Activated CD4-positive, alpha-beta memory T cell treated with anti-CD3 and anti-CD28 coated beads, Interleukin-2, amount 10 ng/mL, durations not matched to agents 7 days and 5 days (primary cell): ENCODE measurements around the gene CPEB1. TPM values are rescaled to one million over a fixed set of nuclear protein-coding genes. Genes with fewer than 3 reads are reported as not detected.

Experiments
- CTCF ChIA-PET: fragments of 350-600 bp; sonication (Branson Sonifier 250); formaldehyde crosslinking; loops from one replicate; lab custom pipeline; 2021; ENCODE audit warnings: antibody characterized with exemption, inconsistent platforms; lab: Charles Lee
- POLR2A ChIA-PET: fragments of 350-600 bp; sonication (Branson Sonifier 250); formaldehyde crosslinking; loops from one replicate; lab custom pipeline; 2021; ENCODE audit warnings: antibody characterized with exemption; lab: Charles Lee
- DNase-seq: peaks from one replicate; pipeline ENCODE4 v3.0.0-alpha.2; 2020
- H3K27ac Mint-ChIP-seq: one replicate; pipeline ENCODE4 v1.8.0; 2021; ENCODE audit warnings: mild to moderate bottlenecking, mixed read lengths
- H3K27me3 Mint-ChIP-seq: one replicate; pipeline ENCODE4 v1.8.0; 2021; ENCODE audit warnings: mixed read lengths
- H3K36me3 Mint-ChIP-seq: one replicate; pipeline ENCODE4 v1.8.0; 2021; ENCODE audit warnings: low read depth, mixed read lengths
- H3K4me1 Mint-ChIP-seq: one replicate; pipeline ENCODE4 v1.8.0; 2021; ENCODE audit warnings: mixed read lengths
- H3K4me3 Mint-ChIP-seq: one replicate; pipeline ENCODE4 v1.8.0; 2021; ENCODE audit warnings: mild to moderate bottlenecking, mixed read lengths
- H3K9me3 Mint-ChIP-seq: one replicate; pipeline ENCODE4 v1.8.0; 2021; ENCODE audit warnings: mixed read lengths
- total RNA-seq, 2 experiments: library from RNA; stranded (reverse); gene quantifications; one replicate each; pipeline ENCODE4 v1.2.3, GENCODE V29; 2021

The CPEB1 gene
- total RNA-seq, 2 experiments from 2014 or later: not detected

DNA sequence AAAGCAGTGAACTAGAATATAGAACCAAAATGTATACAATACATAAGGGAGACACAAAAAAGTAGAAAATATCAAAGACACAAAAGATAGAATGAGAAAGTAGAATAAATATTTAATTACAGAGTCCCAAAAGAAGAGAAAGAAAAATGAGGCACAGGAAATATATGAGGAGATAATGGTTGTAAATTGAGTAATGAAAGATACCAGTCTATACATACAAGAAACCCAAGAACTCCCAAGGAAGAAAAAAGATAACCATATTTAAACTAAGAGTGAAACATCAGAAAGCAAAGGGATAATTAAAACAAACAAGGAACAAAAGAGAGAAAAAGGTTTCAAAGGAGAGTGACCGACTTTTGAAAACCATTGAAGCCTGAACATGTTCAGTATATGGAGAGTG lies 47.3 kb downstream of the CPEB1 start:
- POLR2A ChIA-PET: no interaction called here
- Mint-ChIP-seq H3K9me3 (no peaks in the 10 kb centered on the region), H3K27me3 (peaks cover 14% of the 10 kb centered on the region), H3K4me1 (no peaks in the 10 kb centered on the region), H3K4me3 (no peak overlapping the region), H3K36me3 (no peaks in the 10 kb centered on the region), H3K27ac (no peak overlapping the region)
- CTCF ChIA-PET: no interaction called here
- DNase-seq: no peak

DNA sequence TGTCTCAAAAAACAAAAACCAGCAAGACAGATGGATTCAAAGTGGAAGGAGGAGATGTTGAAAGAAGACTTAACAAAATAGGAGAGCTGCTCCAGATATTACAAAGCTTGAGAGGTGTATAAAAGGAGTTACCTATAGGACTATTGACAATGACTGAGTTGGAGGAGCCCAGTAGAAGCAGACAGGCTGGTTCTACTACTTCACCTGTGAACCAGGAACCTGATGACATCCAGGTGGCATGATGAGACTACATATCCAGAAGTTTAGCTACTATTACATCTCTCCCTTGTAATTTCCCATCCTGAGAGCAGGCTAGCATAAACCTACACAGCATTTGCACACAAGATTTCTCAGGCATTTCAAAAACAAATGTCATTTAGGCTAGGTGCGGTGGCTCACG lies 49.3 kb downstream of the CPEB1 start:
- Mint-ChIP-seq H3K36me3 (no peaks in the 10 kb centered on the region), H3K9me3 (no peaks in the 10 kb centered on the region), H3K27ac (no peak overlapping the region), H3K4me3 (no peak overlapping the region), H3K27me3 (peaks cover 23% of the 10 kb centered on the region), H3K4me1 (no peaks in the 10 kb centered on the region)
- no peak for DNase-seq
- POLR2A ChIA-PET: no interaction called here
- CTCF ChIA-PET: no interaction called here

DNA sequence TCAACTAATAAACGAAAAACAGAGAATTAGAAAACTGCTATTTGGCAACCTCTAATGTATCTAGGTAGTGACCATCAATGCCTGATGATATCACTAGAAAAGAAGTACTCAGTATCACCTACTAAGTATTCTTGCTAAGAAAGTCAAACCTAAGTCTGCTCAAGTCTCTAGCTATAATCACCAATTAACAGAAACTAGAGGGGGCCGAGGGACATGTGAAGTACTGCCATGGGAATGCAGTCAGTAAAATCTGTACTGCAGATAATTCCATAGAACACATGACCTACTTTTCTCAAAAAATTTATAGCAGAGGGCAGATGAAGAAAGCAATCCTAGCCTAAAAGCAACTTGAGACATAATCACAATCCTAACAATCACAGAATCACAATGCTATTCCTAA lies 51.4 kb downstream of the CPEB1 start:
- Mint-ChIP-seq H3K27ac (no peak overlapping the region), H3K27me3 (peaks cover 25% of the 10 kb centered on the region), H3K36me3 (no peaks in the 10 kb centered on the region), H3K4me1 (no peaks in the 10 kb centered on the region), H3K4me3 (no peak overlapping the region), H3K9me3 (no peaks in the 10 kb centered on the region)
- DNase-seq: no peak
- POLR2A ChIA-PET: no interaction called here
- CTCF ChIA-PET: no interaction called here

DNA sequence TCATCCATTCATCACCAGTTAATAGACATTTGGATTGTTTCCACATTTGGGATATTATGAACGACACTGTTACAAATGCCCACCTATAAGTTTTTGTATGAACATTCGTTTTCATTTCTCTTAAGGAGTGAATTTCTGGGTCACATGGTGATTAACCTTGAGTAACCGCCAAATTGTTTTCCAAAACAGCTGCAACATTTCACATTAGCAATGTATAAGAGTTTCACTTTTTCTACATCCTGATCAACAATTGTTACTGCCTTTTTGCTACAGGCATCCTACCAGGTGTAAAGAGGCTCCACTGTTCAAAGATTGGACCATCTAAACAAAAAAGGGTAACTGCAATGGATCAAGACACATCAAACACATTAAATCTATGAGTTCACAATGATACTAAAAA lies 52.0 kb downstream of the CPEB1 start:
- H3K36me3 Mint-ChIP-seq: no peaks in the 10 kb centered on the region
- CTCF ChIA-PET: no interaction called here

DNA sequence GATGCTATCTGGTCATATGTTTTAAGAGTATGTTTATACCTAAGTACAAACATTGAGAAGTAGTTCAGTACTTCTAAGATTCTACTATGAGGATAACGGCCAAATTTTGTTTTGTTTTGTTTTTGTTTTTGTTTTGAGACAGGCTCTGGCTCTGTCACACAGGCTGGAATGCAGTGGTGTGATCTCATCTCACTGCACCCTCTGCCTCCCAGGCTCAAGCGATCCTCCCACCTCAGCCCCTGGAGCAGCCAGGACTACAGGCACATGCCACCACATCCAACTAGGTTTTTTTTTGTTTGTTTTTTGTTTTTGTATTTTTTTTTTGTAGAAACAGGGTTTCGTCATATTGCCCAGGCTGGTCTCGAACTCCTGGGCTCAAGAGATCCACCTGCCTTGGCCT lies 59.4 kb downstream of the CPEB1 start:
- Mint-ChIP-seq H3K4me1 (no peaks in the 10 kb centered on the region), H3K27me3 (peaks cover 36% of the 10 kb centered on the region), H3K4me3 (no peak overlapping the region), H3K27ac (no peak overlapping the region), H3K9me3 (no peaks in the 10 kb centered on the region), H3K36me3 (no peaks in the 10 kb centered on the region)
- DNase-seq: no peak
- POLR2A ChIA-PET: no interaction called here
- CTCF ChIA-PET: no interaction called here

More for the DNA sequence above, 52.0 kb downstream of the CPEB1 start:
- H3K4me3 Mint-ChIP-seq: no peak overlapping the region
- DNase-seq: no peak
- no peaks in the 10 kb centered on the region for H3K9me3 Mint-ChIP-seq
- POLR2A ChIA-PET: no interaction called here
- H3K27ac Mint-ChIP-seq: no peak overlapping the region
- H3K27me3 Mint-ChIP-seq: peaks cover 26% of the 10 kb centered on the region
- H3K4me1 Mint-ChIP-seq: no peaks in the 10 kb centered on the region

DNA sequence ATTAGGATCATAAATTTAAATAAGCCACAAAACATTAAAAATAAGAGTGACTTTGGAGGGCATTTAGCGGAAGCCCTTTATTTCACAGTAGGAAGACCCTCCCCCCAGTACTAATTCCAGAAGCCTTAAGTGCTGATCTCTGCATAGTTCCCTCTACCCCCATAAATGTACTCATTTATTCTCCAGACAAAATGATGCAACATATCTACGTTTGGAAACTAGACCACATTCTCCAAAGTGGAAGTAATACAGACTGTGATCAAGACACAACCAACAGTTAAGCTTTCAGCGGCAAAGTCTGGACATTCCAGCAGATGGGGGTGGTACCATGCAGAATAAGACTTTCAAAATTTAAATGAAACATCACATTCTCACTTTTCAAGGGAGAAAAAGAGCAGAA lies 62.1 kb downstream of the CPEB1 start:
- Mint-ChIP-seq H3K4me3 (no peak overlapping the region), H3K36me3 (no peaks in the 10 kb centered on the region), H3K4me1 (no peaks in the 10 kb centered on the region), H3K27me3 (peaks cover 37% of the 10 kb centered on the region), H3K27ac (no peak overlapping the region), H3K9me3 (no peaks in the 10 kb centered on the region)
- ChIA-PET CTCF (no interaction called here), POLR2A (no interaction called here)
- no peak for DNase-seq

DNA sequence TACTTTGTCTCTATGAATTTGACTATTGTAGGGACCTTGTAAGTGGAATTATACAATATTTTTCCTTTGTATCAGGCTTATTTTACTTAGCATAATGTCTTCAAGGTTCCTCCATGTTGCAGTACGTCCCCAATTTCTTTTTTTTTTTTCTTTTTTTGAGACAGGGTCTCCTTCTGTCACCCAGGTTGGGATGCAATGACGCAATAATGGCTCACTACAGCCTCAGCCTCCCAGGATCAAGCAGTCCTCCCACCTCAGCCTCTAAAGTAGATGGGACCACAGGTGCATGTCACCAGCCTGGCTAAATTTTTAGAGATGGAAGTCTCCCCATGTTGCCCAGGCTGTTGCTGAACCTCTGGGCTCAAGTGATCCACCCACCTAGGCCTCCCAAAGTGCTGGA lies 66.5 kb downstream of the CPEB1 start:
- POLR2A ChIA-PET: no interaction called here
- CTCF ChIA-PET: no interaction called here
- no peak overlapping the region for H3K4me3 Mint-ChIP-seq

DNA sequence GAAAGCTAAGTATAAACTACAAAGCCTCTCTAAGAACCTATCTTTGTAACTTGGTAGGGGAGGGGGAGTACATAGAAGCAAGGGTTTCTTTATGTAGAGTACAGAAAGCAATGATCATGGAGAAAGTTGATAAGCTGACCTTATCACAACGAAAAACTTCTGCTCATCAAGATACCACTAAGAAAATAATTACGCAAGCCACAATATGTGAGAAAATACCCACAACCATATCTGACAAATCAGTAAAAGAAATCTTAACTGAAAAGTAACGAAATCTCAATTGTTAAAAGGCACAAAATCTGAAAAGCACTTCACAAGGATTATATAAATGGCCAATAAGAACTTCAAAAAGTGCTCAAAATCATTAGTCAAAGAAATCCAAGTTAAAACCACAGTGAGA lies 71.8 kb downstream of the CPEB1 start:
- H3K27ac Mint-ChIP-seq: no peak overlapping the region
- CTCF ChIA-PET: no interaction called here
- H3K9me3 Mint-ChIP-seq: no peaks in the 10 kb centered on the region

More for the DNA sequence above, 66.5 kb downstream of the CPEB1 start:
- no peaks in the 10 kb centered on the region for H3K9me3 Mint-ChIP-seq
- no peaks in the 10 kb centered on the region for H3K36me3 Mint-ChIP-seq
- DNase-seq: no peak
- H3K27me3 Mint-ChIP-seq: peaks cover 26% of the 10 kb centered on the region
- no peaks in the 10 kb centered on the region for H3K4me1 Mint-ChIP-seq
- no peak overlapping the region for H3K27ac Mint-ChIP-seq

DNA sequence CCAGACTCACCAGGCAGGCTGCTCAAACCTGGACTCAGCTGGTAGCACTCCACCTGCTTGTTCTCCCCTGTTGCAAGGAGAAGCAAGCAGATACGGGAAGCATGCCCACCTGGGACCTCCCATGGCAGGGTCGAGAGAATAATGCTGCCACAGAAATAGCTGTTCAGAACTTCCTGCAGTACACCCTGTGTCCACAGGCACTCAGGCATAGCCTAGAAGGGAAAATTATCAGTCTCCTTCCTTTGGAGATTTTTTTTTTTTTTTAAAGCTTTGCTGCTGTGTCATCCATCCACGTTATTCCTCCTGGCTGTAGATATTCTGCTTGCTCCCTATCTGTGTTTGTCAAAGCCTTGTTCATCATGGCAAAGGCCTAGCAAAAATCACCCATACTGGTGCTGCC lies 74.2 kb downstream of the CPEB1 start:
- no peak overlapping the region for H3K4me3 Mint-ChIP-seq
- CTCF ChIA-PET: no interaction called here
- H3K4me1 Mint-ChIP-seq: no peaks in the 10 kb centered on the region
- H3K27me3 Mint-ChIP-seq: peaks cover 32% of the 10 kb centered on the region
- no peak for DNase-seq
- POLR2A ChIA-PET: interaction anchor here (1.2 kb wide), 1 partner anchor 15 kb away, joined by 3 read pairs; no protein-coding TSS in a partner anchor
- no peaks in the 10 kb centered on the region for H3K9me3 Mint-ChIP-seq
- H3K36me3 Mint-ChIP-seq: no peaks in the 10 kb centered on the region
- H3K27ac Mint-ChIP-seq: no peak overlapping the region

More for the DNA sequence above, 71.8 kb downstream of the CPEB1 start:
- H3K36me3 Mint-ChIP-seq: no peaks in the 10 kb centered on the region
- no peak for DNase-seq
- H3K4me1 Mint-ChIP-seq: no peaks in the 10 kb centered on the region
- H3K4me3 Mint-ChIP-seq: no peak overlapping the region
- H3K27me3 Mint-ChIP-seq: peaks cover 31% of the 10 kb centered on the region
- POLR2A ChIA-PET: no interaction called here

DNA sequence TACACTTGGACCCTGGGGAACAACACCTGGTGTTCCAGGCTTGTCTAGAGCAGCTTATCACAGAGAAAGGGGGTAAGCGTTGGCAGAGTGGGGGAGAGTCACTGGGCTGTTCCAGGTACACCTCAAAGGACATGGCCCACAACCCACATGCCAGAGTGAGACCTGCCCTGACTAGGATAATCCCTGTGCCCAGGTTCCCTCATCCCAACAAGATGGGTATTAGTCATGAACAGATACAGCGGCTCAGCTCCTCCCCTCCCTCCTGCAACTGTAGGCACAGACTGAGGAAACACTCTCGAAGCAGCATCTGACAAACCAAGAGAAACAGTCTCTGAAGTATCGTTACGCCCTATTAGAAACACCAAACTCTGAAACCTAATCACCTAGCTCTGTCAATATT lies 74.9 kb downstream of the CPEB1 start:
- H3K27me3 Mint-ChIP-seq: peaks cover 32% of the 10 kb centered on the region
- no peaks in the 10 kb centered on the region for H3K9me3 Mint-ChIP-seq
- no peaks in the 10 kb centered on the region for H3K36me3 Mint-ChIP-seq
- ChIA-PET CTCF (no interaction called here), POLR2A (interaction anchor here (1.2 kb wide), 1 partner anchor 15 kb away, joined by 3 read pairs; no protein-coding TSS in a partner anchor)
- no peak overlapping the region for H3K4me3 Mint-ChIP-seq
- no peak for DNase-seq
- no peaks in the 10 kb centered on the region for H3K4me1 Mint-ChIP-seq
- no peak overlapping the region for H3K27ac Mint-ChIP-seq

DNA sequence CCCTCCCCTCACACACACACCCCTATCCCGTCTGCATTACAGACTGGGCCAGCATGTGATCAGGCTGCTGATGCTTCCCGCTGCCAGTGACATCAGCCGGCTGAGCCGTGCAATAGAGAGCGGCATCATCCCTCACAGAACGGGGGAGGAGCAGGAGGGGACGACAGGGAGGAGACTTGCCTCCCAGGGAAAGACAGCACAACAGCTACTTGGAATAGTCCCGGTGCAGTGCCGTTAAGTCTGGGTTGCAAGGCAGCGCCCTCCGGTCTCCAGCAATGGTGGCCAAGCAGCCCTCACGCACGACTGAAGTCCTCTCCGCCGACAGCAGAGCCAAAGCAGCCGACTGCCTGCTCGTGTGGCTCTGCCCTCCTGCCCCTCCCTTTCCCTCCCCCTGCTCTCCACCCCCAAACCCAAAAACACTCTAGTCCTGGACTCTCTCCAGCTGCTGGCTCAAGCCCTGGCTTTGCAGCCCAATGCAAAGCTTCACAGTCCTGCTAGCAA lies 75.4 kb downstream of the CPEB1 start:
- no peak overlapping the region for H3K27ac Mint-ChIP-seq
- ChIA-PET POLR2A (interaction anchor here (1.2 kb wide), 1 partner anchor 14 kb away, joined by 3 read pairs; no protein-coding TSS in a partner anchor), CTCF (no interaction called here)
- peaks cover 32% of the 10 kb centered on the region for H3K27me3 Mint-ChIP-seq
- H3K4me3 Mint-ChIP-seq: no peak overlapping the region
- no peaks in the 10 kb centered on the region for H3K9me3 Mint-ChIP-seq
- no peaks in the 10 kb centered on the region for H3K36me3 Mint-ChIP-seq
- no peak for DNase-seq
- H3K4me1 Mint-ChIP-seq: no peaks in the 10 kb centered on the region

DNA sequence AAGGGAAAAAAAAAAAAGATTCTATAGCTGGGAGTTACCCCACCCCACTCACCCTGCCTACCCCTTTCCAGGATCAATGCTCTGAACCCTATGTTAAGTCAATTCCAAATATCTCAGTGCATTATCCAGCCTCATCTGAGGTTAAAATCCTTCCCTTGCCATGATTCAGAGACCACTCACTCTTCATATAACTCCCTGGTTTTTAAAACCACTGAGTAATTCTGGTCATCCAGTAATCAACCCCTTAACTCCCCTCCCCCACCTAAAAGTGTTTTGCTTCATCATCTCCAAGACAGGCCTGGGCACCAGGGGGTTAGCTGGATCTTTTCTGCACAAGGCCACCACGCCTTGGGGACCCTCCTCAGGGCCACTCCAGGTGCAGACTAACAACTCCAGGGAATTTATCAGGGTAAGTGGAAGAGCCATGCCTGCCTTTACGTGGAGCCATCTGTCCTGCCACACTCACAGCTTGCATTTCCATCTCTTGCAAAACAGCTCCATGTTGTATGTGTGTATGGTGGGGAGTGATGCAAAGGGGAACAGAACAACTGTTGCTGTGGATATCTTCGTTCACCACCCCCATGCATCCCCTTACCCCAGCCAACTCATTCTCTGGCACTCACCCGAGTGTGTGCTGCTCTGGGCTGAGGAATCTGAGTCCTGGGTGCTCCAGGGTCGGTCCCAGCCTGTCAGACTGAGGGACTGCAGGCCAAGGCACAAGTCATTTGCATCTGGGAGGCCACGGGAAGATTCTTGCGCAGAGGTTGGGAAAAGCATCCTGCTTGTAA lies 76.2 kb downstream of the CPEB1 start:
- Mint-ChIP-seq H3K36me3 (no peaks in the 10 kb centered on the region), H3K27ac (no peak overlapping the region), H3K27me3 (peaks cover 29% of the 10 kb centered on the region), H3K4me1 (no peaks in the 10 kb centered on the region), H3K9me3 (no peaks in the 10 kb centered on the region), H3K4me3 (no peak overlapping the region)
- DNase-seq: no peak
- CTCF ChIA-PET: no interaction called here
- POLR2A ChIA-PET: no interaction called here

DNA sequence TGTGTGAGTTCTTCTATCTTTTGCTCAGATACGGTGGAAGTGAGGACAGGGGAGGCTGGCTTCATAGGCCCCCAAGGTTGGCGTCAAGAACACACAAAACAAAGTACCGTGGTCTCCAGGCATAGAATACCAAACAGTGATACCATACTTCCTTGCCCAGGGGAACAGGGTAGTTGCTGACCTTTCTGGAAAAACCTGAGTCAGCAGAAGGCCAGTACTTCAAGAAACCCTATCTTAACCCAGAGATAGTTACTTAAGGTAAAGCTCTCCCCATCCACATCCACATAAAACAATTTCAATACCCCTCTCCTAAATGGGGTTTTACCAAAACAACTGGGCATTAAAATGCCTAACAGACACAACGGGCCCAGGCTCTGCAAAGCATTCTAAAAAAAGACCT lies 77.3 kb downstream of the CPEB1 start:
- no peak for DNase-seq
- Mint-ChIP-seq H3K9me3 (no peaks in the 10 kb centered on the region), H3K27ac (no peak overlapping the region), H3K27me3 (peaks cover 18% of the 10 kb centered on the region), H3K4me3 (no peak overlapping the region), H3K36me3 (no peaks in the 10 kb centered on the region), H3K4me1 (no peaks in the 10 kb centered on the region)
- ChIA-PET CTCF (no interaction called here), POLR2A (no interaction called here)

DNA sequence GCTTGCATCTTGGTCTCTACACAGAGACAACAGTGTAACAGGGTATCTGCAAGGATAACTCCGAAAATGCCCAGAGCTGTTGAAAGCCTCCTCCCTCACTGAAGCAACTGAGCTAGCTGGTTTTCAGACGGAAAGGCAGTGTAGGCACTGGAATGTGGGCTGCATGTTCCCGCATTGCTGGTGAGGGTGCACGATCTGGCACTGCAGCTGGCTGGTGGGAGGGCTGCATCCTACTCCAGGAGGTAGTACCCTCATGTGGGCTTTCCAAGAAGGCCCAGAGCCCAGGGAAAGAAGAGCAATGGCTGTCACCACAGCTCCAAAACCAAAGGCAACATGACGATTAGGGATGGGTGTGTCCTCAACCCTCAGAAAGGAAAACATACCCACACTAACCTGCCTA lies 78.2 kb downstream of the CPEB1 start:
- no peaks in the 10 kb centered on the region for H3K4me1 Mint-ChIP-seq

More for the DNA sequence above, 78.2 kb downstream of the CPEB1 start:
- H3K9me3 Mint-ChIP-seq: no peaks in the 10 kb centered on the region
- ChIA-PET POLR2A (no interaction called here), CTCF (interaction anchor here (1.2 kb wide), 2 partner anchors 38 to 431 kb away, joined by 3 read pairs; no protein-coding TSS in a partner anchor)
- no peak for DNase-seq
- H3K36me3 Mint-ChIP-seq: no peaks in the 10 kb centered on the region
- no peak overlapping the region for H3K27ac Mint-ChIP-seq
- no peak overlapping the region for H3K4me3 Mint-ChIP-seq
- peaks cover 18% of the 10 kb centered on the region for H3K27me3 Mint-ChIP-seq
